Measurements from ENCODE around the gene KIZ.

KIZ gene

DNA sequence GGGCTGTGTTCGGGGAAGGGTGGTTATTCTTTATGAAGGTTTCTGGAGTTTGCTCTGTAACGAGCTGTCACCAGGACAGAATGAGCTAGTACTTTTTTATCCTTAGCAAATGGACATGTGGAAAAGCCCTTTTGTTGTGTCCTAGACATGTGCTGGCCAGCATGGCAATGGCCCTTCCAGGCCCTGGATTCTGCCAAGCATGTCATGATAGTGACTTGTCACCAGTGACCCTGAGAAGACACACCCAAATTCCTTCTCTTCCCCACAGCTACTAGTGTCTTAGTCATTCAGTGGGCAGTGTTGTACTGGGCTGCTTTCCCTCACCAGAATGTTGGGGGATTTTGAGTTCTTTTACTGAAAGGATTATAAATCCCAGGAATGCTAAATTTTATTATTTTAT, 103.3 kb downstream of the KIZ start:
- no peak overlapping the region for H3K4me3 ChIP-seq (ENCODE audit: low read length in 2 of 2)
- H3K36me3 ChIP-seq (ENCODE audit: control insufficient read depth in 2 of 2, insufficient read depth in 2 of 2, low read length in 2 of 2): peaks cover 19 to 27% of the 10 kb centered on the region in 2 donors
- no peak overlapping the region for H3K27ac ChIP-seq (ENCODE audit: low read length)

DNA sequence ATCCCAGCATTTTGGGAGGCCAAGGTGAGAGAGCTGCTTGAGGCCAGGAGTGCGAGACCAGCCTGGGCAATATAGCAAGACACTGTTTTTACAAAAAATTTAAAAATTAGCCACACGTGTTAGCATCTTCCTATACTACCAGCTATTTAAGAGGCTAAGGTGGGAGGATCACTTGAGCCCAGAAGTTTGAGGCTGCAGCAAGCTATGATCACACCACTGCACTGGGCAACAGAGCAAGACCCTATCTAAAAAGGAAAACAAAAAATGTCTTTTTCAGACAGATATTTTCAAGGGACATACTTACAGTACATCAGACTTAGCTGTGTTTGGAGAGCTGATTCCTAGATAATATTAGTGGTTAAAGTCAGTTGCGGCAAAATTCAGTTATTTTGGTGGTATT, 104.3 kb downstream of the KIZ start:
- no peaks in the 10 kb centered on the region for H3K27me3 ChIP-seq (ENCODE audit: control insufficient read depth in 1 of 2, insufficient read depth in 2 of 2, low read length in 2 of 2)
- H3K4me3 ChIP-seq (ENCODE audit: low read length in 2 of 2): no peak overlapping the region
- no peak overlapping the region for H3K27ac ChIP-seq (ENCODE audit: low read length)
- peaks cover 6% of the 10 kb centered on the region for H3K4me1 ChIP-seq (ENCODE audit: control insufficient read depth, insufficient read depth, low read length)
- no peak overlapping the region for H3K9ac ChIP-seq (ENCODE audit: low read length in 2 of 2)
- H3K36me3 ChIP-seq (ENCODE audit: control insufficient read depth in 2 of 2, insufficient read depth in 2 of 2, low read length in 2 of 2): peaks cover 19 to 27% of the 10 kb centered on the region in 2 donors
- no peaks in the 10 kb centered on the region for H3K9me3 ChIP-seq (ENCODE audit: control insufficient read depth in 2 of 2, low read length in 2 of 2)

More for the DNA sequence above, 103.3 kb downstream of the KIZ start:
- Histone ChIP-seq H3K4me1 (ENCODE audit: control insufficient read depth, insufficient read depth, low read length) (peaks cover 6% of the 10 kb centered on the region), H3K9me3 (ENCODE audit: control insufficient read depth in 2 of 2, low read length in 2 of 2) (no peaks in the 10 kb centered on the region), H3K27me3 (ENCODE audit: control insufficient read depth in 1 of 2, insufficient read depth in 2 of 2, low read length in 2 of 2) (no peaks in the 10 kb centered on the region), H3K9ac (ENCODE audit: low read length in 2 of 2) (no peak overlapping the region)

- Histone ChIP-seq H3K36me3 (ENCODE audit: control insufficient read depth in 2 of 2, insufficient read depth in 2 of 2, low read length in 2 of 2) (peaks cover 19 to 27% of the 10 kb centered on the region in 2 donors), H3K27me3 (ENCODE audit: control insufficient read depth in 1 of 2, insufficient read depth in 2 of 2, low read length in 2 of 2) (no peaks in the 10 kb centered on the region), H3K4me1 (ENCODE audit: control insufficient read depth, insufficient read depth, low read length) (peaks cover 7% of the 10 kb centered on the region)
These were observed 104.8 kb downstream of the KIZ start for GRCh38 chr20:21230686-21231085.

GRCh38 chr20:21232546-21233280, 106.8 kb downstream of the KIZ start:
- H3K9ac ChIP-seq (ENCODE audit: low read length in 2 of 2): no peak overlapping the region
- no peak overlapping the region for H3K4me3 ChIP-seq (ENCODE audit: low read length in 2 of 2)
- H3K27ac ChIP-seq (ENCODE audit: low read length): no peak overlapping the region
- peaks cover 17 to 27% of the 10 kb centered on the region in 2 donors for H3K36me3 ChIP-seq (ENCODE audit: control insufficient read depth in 2 of 2, insufficient read depth in 2 of 2, low read length in 2 of 2)
- peaks cover 2% of the 10 kb centered on the region for H3K4me1 ChIP-seq (ENCODE audit: control insufficient read depth, insufficient read depth, low read length)
- no peaks in the 10 kb centered on the region for H3K27me3 ChIP-seq (ENCODE audit: control insufficient read depth in 1 of 2, insufficient read depth in 2 of 2, low read length in 2 of 2)
- no peaks in the 10 kb centered on the region for H3K9me3 ChIP-seq (ENCODE audit: control insufficient read depth in 2 of 2, low read length in 2 of 2)

More at GRCh38 chr20:21230686-21231085, 104.8 kb downstream of the KIZ start:
- no peaks in the 10 kb centered on the region for H3K9me3 ChIP-seq (ENCODE audit: control insufficient read depth in 2 of 2, low read length in 2 of 2)
- H3K9ac ChIP-seq (ENCODE audit: low read length in 2 of 2): no peak overlapping the region
- no peak overlapping the region for H3K27ac ChIP-seq (ENCODE audit: low read length)
- no peak overlapping the region for H3K4me3 ChIP-seq (ENCODE audit: low read length in 2 of 2)

DNA sequence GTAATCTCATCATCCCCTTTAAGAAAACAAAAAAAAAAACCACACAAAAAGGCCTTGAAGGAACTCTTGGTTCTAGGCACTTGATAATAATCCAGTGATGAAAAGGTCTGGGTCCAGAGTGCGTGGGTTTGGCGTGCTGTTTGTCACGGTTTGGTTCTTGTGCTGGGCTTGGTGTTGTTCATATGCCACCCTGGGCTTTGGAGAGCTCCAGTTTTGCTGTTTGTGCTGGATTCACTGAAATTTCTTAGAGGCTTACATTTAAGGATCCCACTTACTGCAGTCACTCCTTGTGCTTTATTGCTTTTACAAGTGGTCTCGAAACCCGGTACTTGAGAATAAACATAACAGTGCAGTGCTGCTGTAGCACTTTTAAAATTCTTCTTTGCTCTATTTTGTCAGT, 108.4 kb downstream of the KIZ start:
- no peaks in the 10 kb centered on the region for H3K9me3 ChIP-seq (ENCODE audit: control insufficient read depth in 2 of 2, low read length in 2 of 2)
- peaks cover 2% of the 10 kb centered on the region for H3K4me1 ChIP-seq (ENCODE audit: control insufficient read depth, insufficient read depth, low read length)
- no peak overlapping the region for H3K9ac ChIP-seq (ENCODE audit: low read length in 2 of 2)
- no peak overlapping the region for H3K27ac ChIP-seq (ENCODE audit: low read length)
- H3K27me3 ChIP-seq (ENCODE audit: control insufficient read depth in 1 of 2, insufficient read depth in 2 of 2, low read length in 2 of 2): no peaks in the 10 kb centered on the region
- H3K36me3 ChIP-seq (ENCODE audit: control insufficient read depth in 2 of 2, insufficient read depth in 2 of 2, low read length in 2 of 2): peaks cover 23% of the 10 kb centered on the region in 2 donors
- H3K4me3 ChIP-seq (ENCODE audit: low read length in 2 of 2): no peak overlapping the region

- Histone ChIP-seq H3K4me1 (ENCODE audit: control insufficient read depth, insufficient read depth, low read length) (peaks cover 2% of the 10 kb centered on the region), H3K36me3 (ENCODE audit: control insufficient read depth in 2 of 2, insufficient read depth in 2 of 2, low read length in 2 of 2) (peaks cover 22 to 23% of the 10 kb centered on the region in 2 donors), H3K27me3 (ENCODE audit: control insufficient read depth in 1 of 2, insufficient read depth in 2 of 2, low read length in 2 of 2) (no peaks in the 10 kb centered on the region), H3K9me3 (ENCODE audit: control insufficient read depth in 2 of 2, low read length in 2 of 2) (no peaks in the 10 kb centered on the region), H3K27ac (ENCODE audit: low read length) (no peak overlapping the region), H3K4me3 (ENCODE audit: low read length in 2 of 2) (no peak overlapping the region), H3K9ac (ENCODE audit: low read length in 2 of 2) (no peak overlapping the region)
These were observed 109.1 kb downstream of the KIZ start for GRCh38 chr20:21234806-21235483.

GRCh38 chr20:21235484-21236445, 109.9 kb downstream of the KIZ start:
- no peak overlapping the region for H3K27ac ChIP-seq (ENCODE audit: low read length)
- H3K27me3 ChIP-seq (ENCODE audit: control insufficient read depth in 1 of 2, insufficient read depth in 2 of 2, low read length in 2 of 2): no peaks in the 10 kb centered on the region
- no peak overlapping the region for H3K9ac ChIP-seq (ENCODE audit: low read length in 2 of 2)
- no peaks in the 10 kb centered on the region for H3K9me3 ChIP-seq (ENCODE audit: control insufficient read depth in 2 of 2, low read length in 2 of 2)
- H3K36me3 ChIP-seq (ENCODE audit: control insufficient read depth in 2 of 2, insufficient read depth in 2 of 2, low read length in 2 of 2): peaks cover 16 to 19% of the 10 kb centered on the region in 2 donors
- H3K4me1 ChIP-seq (ENCODE audit: control insufficient read depth, insufficient read depth, low read length): peaks cover 2% of the 10 kb centered on the region
- no peak overlapping the region for H3K4me3 ChIP-seq (ENCODE audit: low read length in 2 of 2)

DNA sequence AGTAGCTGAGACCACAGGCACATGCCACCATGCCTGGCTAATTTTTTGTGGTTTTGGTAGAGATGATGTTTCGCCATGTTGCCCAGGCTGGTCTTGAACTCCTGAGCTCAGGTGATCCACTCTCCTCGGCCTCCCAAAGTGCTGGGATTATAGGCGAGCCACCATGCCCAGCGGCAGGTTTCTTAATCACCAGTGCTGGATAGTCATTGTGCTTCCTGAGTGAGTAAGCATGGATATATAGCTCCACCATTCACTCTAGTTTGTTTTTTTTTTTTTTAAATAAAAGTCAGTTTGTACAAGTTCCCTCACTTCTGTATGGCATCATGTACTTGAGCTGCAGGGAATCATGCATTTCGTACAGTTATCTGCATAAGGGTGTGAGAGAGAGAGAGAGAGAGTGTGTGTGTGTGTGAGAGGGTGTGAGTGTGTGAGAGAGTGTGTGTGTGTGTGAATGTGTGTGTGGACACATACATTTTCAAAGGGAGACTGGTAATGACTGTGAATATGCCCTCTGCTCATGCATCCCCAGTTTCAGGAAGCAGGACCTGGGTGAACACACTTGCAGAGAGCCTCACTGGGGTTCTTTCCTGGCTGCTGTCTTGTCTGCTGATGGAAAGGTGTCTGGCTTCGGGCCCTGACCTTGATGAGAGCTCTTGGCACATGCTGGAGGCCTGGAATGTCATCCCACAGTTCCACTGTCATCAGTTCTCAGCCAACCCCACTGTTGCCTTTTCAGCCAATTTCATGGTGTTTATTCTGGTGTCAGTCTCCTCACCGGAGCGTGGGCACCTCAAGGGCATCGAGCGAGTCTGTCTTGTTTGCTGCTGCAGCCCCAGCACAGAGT, 112.3 kb downstream of the KIZ start:
- H3K4me1 ChIP-seq (ENCODE audit: control insufficient read depth, insufficient read depth, low read length): peaks cover 2% of the 10 kb centered on the region
- H3K9me3 ChIP-seq (ENCODE audit: control insufficient read depth in 2 of 2, low read length in 2 of 2): no peaks in the 10 kb centered on the region
- peaks cover 2 to 10% of the 10 kb centered on the region in 2 donors for H3K36me3 ChIP-seq (ENCODE audit: control insufficient read depth in 2 of 2, insufficient read depth in 2 of 2, low read length in 2 of 2)
- no peak overlapping the region for H3K4me3 ChIP-seq (ENCODE audit: low read length in 2 of 2)
- no peaks in the 10 kb centered on the region for H3K27me3 ChIP-seq (ENCODE audit: control insufficient read depth in 1 of 2, insufficient read depth in 2 of 2, low read length in 2 of 2)
- H3K9ac ChIP-seq (ENCODE audit: low read length in 2 of 2): no peak overlapping the region
- no peak overlapping the region for H3K27ac ChIP-seq (ENCODE audit: low read length)

GRCh38 chr20:21238818-21239536, 113.1 kb downstream of the KIZ start:
- peaks cover 2% of the 10 kb centered on the region for H3K4me1 ChIP-seq (ENCODE audit: control insufficient read depth, insufficient read depth, low read length)
- no peak overlapping the region for H3K4me3 ChIP-seq (ENCODE audit: low read length in 2 of 2)
- H3K9me3 ChIP-seq (ENCODE audit: control insufficient read depth in 2 of 2, low read length in 2 of 2): no peaks in the 10 kb centered on the region
- no peaks in the 10 kb centered on the region for H3K27me3 ChIP-seq (ENCODE audit: control insufficient read depth in 1 of 2, insufficient read depth in 2 of 2, low read length in 2 of 2)
- no peak overlapping the region for H3K9ac ChIP-seq (ENCODE audit: low read length in 2 of 2)
- H3K36me3 ChIP-seq (ENCODE audit: control insufficient read depth in 2 of 2, insufficient read depth in 2 of 2, low read length in 2 of 2): peaks cover 0 to 11% of the 10 kb centered on the region in 2 donors
- no peak overlapping the region for H3K27ac ChIP-seq (ENCODE audit: low read length)
